Loucy (cell line): ENCODE measurements around the gene RNF181.

Experiments
- EZH2phosphoT487 ChIP-seq: fragments of 200-600 bp; IDR thresholded peaks from 2 replicates; pipeline ENCODE4 v1.6.1; 2018; ENCODE audit warnings: antibody characterized with exemption, mild to moderate bottlenecking, moderate library complexity, borderline replicate concordance
- TF ChIP-seq, protein P1 (sequence below): fragments of 200-600 bp; sonication (generic); conservative IDR thresholded peaks from 2 replicates; pipeline ENCODE4 v1.5.1; 2014; ENCODE audit warnings: mild to moderate bottlenecking, antibody characterized with exemption, low read length

DNA sequence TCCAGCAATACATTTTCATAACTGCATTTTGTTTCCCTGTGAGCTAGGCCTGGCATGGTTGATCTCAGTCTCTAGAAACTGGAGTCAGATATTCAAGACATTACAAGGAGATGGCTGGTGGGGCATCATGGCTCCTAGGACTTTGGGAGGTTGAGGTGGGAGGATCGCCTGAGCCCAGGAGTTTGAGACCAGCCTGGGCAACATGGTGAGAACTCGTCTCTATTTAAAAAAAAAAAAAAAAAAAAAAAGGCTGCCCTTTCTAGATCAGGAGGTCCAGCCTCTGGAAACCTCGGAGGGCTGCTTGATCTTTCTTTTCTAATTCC lies 18.5 kb upstream of the RNF181 start:
- TF ChIP-seq, protein P1, sequence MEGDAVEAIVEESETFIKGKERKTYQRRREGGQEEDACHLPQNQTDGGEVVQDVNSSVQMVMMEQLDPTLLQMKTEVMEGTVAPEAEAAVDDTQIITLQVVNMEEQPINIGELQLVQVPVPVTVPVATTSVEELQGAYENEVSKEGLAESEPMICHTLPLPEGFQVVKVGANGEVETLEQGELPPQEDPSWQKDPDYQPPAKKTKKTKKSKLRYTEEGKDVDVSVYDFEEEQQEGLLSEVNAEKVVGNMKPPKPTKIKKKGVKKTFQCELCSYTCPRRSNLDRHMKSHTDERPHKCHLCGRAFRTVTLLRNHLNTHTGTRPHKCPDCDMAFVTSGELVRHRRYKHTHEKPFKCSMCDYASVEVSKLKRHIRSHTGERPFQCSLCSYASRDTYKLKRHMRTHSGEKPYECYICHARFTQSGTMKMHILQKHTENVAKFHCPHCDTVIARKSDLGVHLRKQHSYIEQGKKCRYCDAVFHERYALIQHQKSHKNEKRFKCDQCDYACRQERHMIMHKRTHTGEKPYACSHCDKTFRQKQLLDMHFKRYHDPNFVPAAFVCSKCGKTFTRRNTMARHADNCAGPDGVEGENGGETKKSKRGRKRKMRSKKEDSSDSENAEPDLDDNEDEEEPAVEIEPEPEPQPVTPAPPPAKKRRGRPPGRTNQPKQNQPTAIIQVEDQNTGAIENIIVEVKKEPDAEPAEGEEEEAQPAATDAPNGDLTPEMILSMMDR: no peak
- no peak for TF ChIP-seq EZH2phosphoT487
